Natural killer cell (primary cell): Measurements from ENCODE around the gene MAD1L1. TPM values are rescaled to one million over a fixed set of nuclear protein-coding genes. Genes with fewer than 3 reads are reported as not detected.

Experiments used
- ATAC-seq, 3 donors: fragments of 150-1000 bp in 2 of 3; fragments of 200-7000 bp in 1 of 3; cut with Tn5 transposase; 1 replicate in 1 of 3; 2 replicates in 2 of 3; pipeline ENCODE4 v1.10.0; 2021; ENCODE audit warnings: mild to moderate bottlenecking in 2 of 3, moderate library complexity in 2 of 3
- DNase-seq, 2 donors: peaks; one replicate each; pipeline versions ENCODE4 v3.0.0 to v3.0.0-alpha.2; 2013 to 2021; ENCODE audit warnings: mixed read lengths in 1 of 2
- H3K27ac ChIP-seq: one replicate; pipeline ENCODE4 v1.5.1; 2013; ENCODE audit warnings: mild to moderate bottlenecking, low read length
- H3K27me3 ChIP-seq: one replicate; pipeline ENCODE4 v1.6.1; 2013; ENCODE audit warnings: low read length; ENCODE audit not compliant: control insufficient read depth, insufficient read depth
- H3K36me3 ChIP-seq: one replicate; pipeline ENCODE4 v1.6.1; 2013; ENCODE audit warnings: low read length; ENCODE audit not compliant: control insufficient read depth, insufficient read depth
- H3K4me1 ChIP-seq: one replicate; pipeline ENCODE4 v1.6.1; 2013; ENCODE audit warnings: low read length; ENCODE audit not compliant: control insufficient read depth, insufficient read depth
- H3K4me3 ChIP-seq: one replicate; pipeline ENCODE4 v1.5.1; 2013; ENCODE audit warnings: low read length
- H3K9me3 ChIP-seq: one replicate; pipeline ENCODE4 v1.6.1; 2013; ENCODE audit warnings: low read length; ENCODE audit not compliant: control insufficient read depth, insufficient read depth
- H3K27ac Mint-ChIP-seq, 2 donors: one replicate each; pipeline ENCODE4 v1.8.0; 2022; ENCODE audit warnings: mild to moderate bottlenecking in 2 of 2, mixed read lengths in 2 of 2, moderate library complexity in 1 of 2
- H3K27me3 Mint-ChIP-seq, 2 donors: one replicate each; pipeline ENCODE4 v1.8.0; 2022; ENCODE audit warnings: low read depth in 2 of 2, mixed read lengths in 2 of 2
- H3K36me3 Mint-ChIP-seq: one replicate; pipeline ENCODE4 v1.8.0; 2022; ENCODE audit warnings: mixed read lengths
- H3K4me1 Mint-ChIP-seq, 2 donors: one replicate each; pipeline ENCODE4 v1.8.0; 2022; ENCODE audit warnings: mixed read lengths in 2 of 2
- H3K4me3 Mint-ChIP-seq: one replicate; pipeline ENCODE4 v1.8.0; 2022; ENCODE audit warnings: mild to moderate bottlenecking, moderate library complexity, mixed read lengths
- H3K9me3 Mint-ChIP-seq, 2 donors: one replicate each; pipeline ENCODE4 v1.8.0; 2022; ENCODE audit warnings: mixed read lengths in 2 of 2
- CTCF ChIP-seq: fragments of 200-600 bp; IDR thresholded peaks from one replicate; pipeline ENCODE4 v1.8.0; 2022; ENCODE audit warnings: antibody characterized with exemption
- WGBS: methylation state at CpG from one replicate; pipeline ENCODE4 v1.1.7; 2013; ENCODE audit warnings: missing lambda C conversion rate; ENCODE audit not compliant: insufficient coverage; 5-methylcytosine and 5-hydroxymethylcytosine counted together
- intact Hi-C: fragments of 100-400 bp; cut with micrococcal nuclease; formaldehyde crosslinking; loops from one replicate; pipeline ENCODE4 v1.14.2; 2022
- total RNA-seq, 4 donors: library from RNA; stranded (reverse); fragments of 120-200 nt in 1 of 4; gene quantifications; one replicate each; pipeline versions ENCODE4 v1.2.3 to v1.2.4, GENCODE V29; 2013 to 2022

MAD1L1 gene
- total RNA-seq, 3 donors from 2014 or later (not counting 1 experiment from before 2014, with no cell fraction given) = 53.6 to 81.2 (median 77.4) TPM

- Histone ChIP-seq H3K36me3 (no peaks in the 10 kb centered on the region), H3K4me1 (peaks cover 29% of the 10 kb centered on the region), H3K27me3 (no peaks in the 10 kb centered on the region), H3K9me3 (no peaks in the 10 kb centered on the region), H3K4me3 (no peak overlapping the region), H3K27ac (no peak overlapping the region)
- intact Hi-C loops = no loop called here
- no peaks in the 10 kb centered on the region for H3K36me3 Mint-ChIP-seq
- peaks cover 26 to 37% of the 10 kb centered on the region in 2 donors for H3K4me1 Mint-ChIP-seq
- 97% methylated on average over 15 of the region's 15 CpGs for WGBS
- no peak overlapping the region for H3K4me3 Mint-ChIP-seq
- DNase-seq (no peak), ATAC-seq (no peak)
- TF ChIP-seq CTCF = no peak
- H3K27me3 Mint-ChIP-seq = peaks cover 11 to 18% of the 10 kb centered on the region in 2 donors
- H3K27ac Mint-ChIP-seq = no peak overlapping the region
- no peaks in the 10 kb centered on the region for H3K9me3 Mint-ChIP-seq
Observed at GRCh38 chr7:1952781-1953180, 280.0 kb downstream of the MAD1L1 start.

GRCh38 chr7:1952169-1952760, 280.5 kb downstream of the MAD1L1 start:
- Mint-ChIP-seq H3K27ac (peak overlapping the region in 1 of 2 donors; percentile 38), H3K27me3 (peaks cover 6 to 15% of the 10 kb centered on the region in 2 donors), H3K9me3 (no peaks in the 10 kb centered on the region), H3K4me3 (peak overlapping the region; percentile 68), H3K4me1 (peaks cover 26 to 37% of the 10 kb centered on the region in 2 donors), H3K36me3 (no peaks in the 10 kb centered on the region)
- Histone ChIP-seq H3K36me3 (no peaks in the 10 kb centered on the region), H3K27ac (no peak overlapping the region), H3K27me3 (no peaks in the 10 kb centered on the region), H3K4me1 (peaks cover 29% of the 10 kb centered on the region), H3K9me3 (no peaks in the 10 kb centered on the region), H3K4me3 (no peak overlapping the region)
- TF ChIP-seq CTCF = no peak
- no peak for ATAC-seq
- WGBS = 95% methylated on average over 28 of the region's 28 CpGs
- DNase-seq = no peak
- intact Hi-C loops = no loop called here

- no peak for ATAC-seq
Observed at GRCh38 chr7:1951600-1951999, 281.1 kb downstream of the MAD1L1 start.

More at GRCh38 chr7:1951600-1951999, 281.1 kb downstream of the MAD1L1 start:
- Histone ChIP-seq H3K27me3 (no peaks in the 10 kb centered on the region), H3K36me3 (no peaks in the 10 kb centered on the region), H3K4me1 (peaks cover 29% of the 10 kb centered on the region), H3K4me3 (no peak overlapping the region), H3K9me3 (no peaks in the 10 kb centered on the region), H3K27ac (no peak overlapping the region)
- Mint-ChIP-seq H3K27me3 (peaks cover 0 to 11% of the 10 kb centered on the region in 2 donors), H3K27ac (peak overlapping the region in 1 of 2 donors; percentile 38), H3K4me1 (peaks cover 26 to 37% of the 10 kb centered on the region in 2 donors), H3K4me3 (peak overlapping the region; percentile 68), H3K9me3 (no peaks in the 10 kb centered on the region), H3K36me3 (no peaks in the 10 kb centered on the region)
- WGBS = 92% methylated on average over 17 of the region's 17 CpGs
- no peak for DNase-seq
- TF ChIP-seq CTCF = no peak
- intact Hi-C loops = no loop called here
